Stimulated activated naive CD8-positive, alpha-beta T cell treated with anti-CD3 and anti-CD28 coated beads, Interleukin-15, Interleukin-2, amounts not matched to agents 100 U/mL and 50 U/mL, for 24 hours (primary cell): Measurements from ENCODE around the gene KICS2.
"Not testable (repeated sequence)": the region's sequence is repeated elsewhere in the genome, so short reads cannot be mapped to it uniquely, and the experiment has no call there.

Experiments
- ATAC-seq: fragments of 150-1000 bp; cut with Tn5 transposase; one replicate; pipeline ENCODE4 v1.10.0; 2021
- DNase-seq: peaks from one replicate; pipeline ENCODE4 v3.0.0; 2021

The KICS2 gene

DNA sequence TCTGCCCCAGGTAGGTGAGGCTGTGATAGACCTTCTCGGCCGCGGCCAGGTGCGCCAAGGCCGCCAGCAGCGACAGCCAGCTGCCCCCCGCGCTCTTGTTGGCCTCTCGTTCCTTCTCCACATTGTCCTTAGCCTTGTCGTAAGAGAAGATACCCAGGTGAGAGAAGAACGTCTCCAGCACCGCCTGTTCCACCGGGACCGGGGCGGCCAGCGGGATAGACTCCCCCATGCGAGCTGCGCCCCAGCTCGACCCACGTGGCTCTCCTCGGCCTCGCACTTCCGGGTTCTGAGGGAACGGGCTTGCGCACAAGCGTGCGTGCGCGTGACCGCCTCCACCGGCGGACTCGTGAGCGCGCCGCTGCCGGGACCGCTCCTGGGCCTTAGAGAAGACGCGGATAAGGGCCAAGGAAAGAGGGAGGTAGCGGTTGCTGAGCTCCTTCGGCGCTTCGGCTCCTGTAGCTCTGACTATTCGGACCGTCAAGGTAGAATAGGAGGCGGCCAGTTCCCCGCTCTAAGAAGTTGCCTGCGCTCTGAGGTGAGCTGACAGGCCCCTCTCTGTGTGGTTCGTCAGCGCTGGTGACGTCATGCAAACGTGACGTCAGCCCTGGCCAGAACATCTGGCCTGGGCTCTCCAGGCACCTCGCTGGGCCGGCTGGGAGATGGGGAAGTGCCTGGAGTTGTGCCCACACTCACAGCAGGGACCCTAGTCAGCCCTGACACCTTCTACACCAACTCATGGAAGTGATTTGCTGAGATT is at the start of gene KICS2:
KICS2 (minus strand) TSS at position 288 of the 757 bp plus-strand sequence; CDS start at position 229, 59 bp downstream.
- peak; percentile 92 for DNase-seq
- peak; percentile 96 for ATAC-seq

DNA sequence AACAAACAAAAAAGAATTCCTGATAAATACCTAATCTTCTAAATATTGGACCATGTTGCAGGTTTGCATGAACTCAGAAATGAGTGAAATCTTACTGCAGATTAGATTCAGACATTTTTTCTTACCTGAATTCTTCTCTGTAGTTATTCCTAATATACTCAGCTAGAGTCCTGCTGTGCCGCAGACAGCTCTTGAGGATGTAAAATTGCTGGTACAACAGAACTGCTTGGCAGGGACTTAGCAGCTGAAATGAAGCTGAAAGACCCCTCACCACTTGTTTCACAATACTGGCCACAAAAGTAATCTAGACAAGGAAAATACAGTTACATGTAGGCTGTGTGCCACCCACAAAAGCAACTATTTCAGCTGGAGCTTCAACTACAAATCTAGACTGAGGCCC is 48.3 kb upstream of the KICS2 start:
- DNase-seq, result no peak
- ATAC-seq, result no peak

DNA sequence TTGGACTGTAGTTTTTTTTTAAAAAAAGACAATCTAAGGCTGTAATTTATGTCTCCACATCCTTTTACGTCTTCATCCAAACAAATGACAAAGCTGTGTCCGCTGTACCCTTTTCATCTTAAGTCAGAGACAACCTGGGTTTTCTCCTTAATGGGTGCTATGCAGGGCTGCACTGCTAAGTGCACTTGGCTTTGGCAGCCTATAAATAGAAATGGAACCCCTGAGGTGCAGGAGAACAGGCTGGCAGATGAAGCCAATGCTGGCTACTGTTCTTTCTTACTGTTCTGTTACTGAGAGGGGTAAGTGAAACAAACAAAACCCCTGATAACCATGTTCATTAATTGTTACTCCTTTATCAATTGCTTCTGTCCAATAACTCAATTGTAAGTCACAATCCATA is 47.1 kb upstream of the KICS2 start:
- DNase-seq (no peak), ATAC-seq (no peak)

DNA sequence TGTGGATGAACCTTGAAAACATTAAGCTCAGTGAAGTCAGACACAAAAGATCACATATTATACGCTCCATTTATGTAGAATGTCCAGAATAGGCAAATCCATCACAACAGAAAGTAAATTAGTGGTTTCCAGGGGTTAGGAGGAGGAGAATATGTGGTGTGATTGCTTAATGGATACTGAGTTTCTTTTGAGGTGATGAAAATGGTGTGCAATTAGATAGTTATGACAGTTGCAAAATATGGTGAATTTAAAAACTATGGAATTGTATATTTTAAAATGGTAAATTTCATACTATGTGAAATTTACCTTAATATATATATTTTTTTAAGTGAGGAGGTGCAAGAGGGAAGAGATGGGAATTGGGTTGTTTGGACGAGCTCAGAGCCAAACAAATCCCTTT is 46.3 kb upstream of the KICS2 start:
- no peak for DNase-seq

DNA sequence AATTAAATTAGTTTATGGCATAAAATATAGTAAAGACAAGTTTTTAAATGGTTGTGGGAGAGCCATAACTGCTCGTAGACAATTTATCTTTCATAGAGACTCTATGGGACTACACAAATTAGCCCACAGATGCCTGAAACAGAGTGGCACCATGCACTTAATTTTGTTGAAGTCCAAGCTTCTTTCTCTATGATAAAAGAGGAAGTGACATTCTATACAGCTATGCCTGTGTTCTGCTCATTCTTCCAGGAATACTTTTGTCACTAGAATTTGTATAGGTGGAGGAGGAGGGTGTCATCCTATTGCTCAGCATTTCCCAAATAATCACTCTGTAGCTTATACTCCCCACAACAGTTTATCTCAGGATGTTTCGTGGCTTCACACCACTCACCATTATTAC is 43.7 kb upstream of the KICS2 start:
- no peak for ATAC-seq
- DNase-seq, result no peak

More for the DNA sequence above, 46.3 kb upstream of the KICS2 start:
- ATAC-seq, result no peak

DNA sequence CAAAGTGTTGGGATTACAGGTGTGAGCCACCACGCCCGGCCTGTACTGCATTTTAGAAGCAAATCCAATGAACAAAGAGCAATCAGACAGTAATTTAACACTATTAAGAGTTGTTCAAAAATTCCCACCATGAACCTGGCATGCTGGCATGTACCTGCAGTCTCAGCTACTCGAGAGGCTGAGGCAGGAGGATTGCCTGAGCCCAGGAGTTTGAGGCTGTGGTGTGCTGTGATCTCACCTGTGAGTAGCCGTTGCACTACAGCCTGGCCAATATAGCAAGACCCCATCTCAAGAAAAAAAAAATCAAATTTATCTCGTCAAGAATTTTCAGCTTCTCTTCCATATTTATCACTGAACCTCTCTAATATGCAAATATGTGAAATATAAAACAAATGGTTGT is 39.7 kb upstream of the KICS2 start:
- no peak for ATAC-seq

DNA sequence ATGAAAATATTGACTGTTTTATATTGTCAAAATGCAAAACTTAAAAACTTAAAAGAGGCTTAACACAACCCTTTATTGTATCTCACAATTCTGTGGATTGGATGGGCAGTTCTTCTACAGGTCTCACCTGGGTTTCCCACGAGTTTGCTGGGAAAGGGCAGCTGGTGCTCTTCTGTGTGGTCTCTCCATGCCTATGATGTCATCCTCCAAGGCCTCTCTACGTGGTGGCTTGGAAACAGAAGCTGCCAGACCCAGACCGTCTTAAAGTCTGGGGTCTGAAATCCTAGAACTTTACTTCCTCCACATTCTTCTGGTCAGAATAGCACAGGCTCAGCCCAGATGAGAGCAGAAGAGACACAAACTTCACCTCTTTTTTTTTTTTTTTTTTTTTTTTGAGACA is 36.5 kb upstream of the KICS2 start:
- ATAC-seq (no peak), DNase-seq (no peak)

More for the DNA sequence above, 39.7 kb upstream of the KICS2 start:
- DNase-seq, result no peak

DNA sequence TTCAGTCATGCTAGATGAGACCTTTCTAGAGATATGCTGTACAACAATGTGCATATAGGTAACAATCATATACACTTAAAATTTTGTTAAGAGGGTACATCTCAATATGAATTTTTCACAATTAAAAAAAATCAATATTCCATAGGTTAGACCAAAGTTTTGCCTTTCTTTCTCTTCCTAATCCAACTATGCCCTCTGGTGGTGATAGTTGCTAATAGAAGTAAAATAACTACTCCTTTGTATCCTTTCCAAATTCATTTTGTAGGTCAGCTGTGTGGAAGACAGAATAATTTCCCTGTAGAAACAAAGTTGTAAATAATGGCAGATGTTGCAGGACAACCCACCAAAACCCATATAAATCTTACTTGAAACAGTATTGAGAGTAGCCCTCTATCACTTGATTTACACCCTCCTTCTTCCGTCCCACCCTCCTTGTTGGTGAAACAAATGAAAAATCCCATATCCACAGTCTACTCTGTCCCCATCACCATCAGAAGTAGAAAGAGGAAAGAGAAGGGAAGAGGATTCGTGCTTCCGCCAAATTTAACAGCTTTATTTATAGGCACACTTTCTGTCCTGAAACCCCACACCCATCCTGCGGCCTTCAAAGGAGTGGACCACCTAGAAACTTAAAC is 34.2 kb upstream of the KICS2 start:
- DNase-seq (no peak), ATAC-seq (no peak)

DNA sequence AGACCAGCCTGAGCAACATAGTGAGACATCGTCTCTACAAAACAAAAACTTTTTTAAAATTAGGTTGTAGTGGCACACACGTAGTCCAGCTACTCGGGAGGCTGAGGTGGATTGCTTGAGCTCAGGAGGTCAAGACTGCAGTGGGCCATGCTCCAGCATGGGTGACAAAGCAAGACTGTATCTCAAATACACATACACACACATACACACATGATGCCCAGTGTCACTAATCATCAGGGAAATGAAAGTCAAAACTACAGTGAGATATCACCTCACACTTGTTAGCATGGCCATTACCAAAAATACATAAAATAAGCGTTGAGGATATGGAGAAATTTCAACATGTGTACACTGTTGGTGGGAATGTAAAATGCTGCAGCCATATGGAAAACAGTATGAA is 33.2 kb upstream of the KICS2 start:
- ATAC-seq (no peak), DNase-seq (no peak)

DNA sequence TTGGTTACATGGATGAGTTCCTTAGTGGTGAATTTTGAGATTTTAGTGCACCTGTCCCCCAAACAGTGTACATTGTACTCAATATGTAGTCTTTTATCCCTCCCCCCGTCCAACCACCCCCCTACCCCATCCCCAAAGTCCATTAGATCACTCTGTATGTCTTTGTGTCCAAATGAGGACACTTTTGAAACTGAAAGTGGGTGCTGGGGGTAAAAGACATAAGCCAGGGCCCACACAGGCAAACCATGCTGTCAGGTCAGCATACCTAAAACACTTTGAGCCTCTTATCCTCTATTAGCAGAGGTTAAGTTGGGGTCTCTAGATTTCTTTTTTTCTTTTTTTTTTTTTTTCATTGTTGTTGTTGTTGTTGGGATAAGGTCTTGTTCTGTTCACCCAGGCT is 31.3 kb upstream of the KICS2 start:
- no peak for ATAC-seq

DNA sequence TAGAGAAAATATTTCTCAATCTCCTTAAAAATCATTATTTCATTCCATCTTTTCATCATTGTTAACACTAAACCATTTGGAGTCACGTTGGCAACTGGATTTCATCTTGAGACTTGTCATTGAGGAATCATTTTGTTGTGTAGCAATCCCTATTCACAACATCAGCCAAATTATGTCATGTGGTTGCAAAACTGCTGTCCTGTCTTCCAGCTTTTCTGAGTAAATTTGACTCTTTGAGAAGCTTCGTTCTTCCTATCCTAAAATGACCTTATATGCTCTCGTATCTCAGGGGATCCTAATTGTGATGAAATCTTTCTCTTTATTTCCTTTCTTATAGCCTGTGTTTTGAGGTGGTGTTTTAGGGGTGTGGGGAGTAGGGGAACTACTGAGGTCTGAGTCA is 30.6 kb upstream of the KICS2 start:
- ATAC-seq, result no peak
- DNase-seq, result no peak

More for the DNA sequence above, 31.3 kb upstream of the KICS2 start:
- DNase-seq, result no peak

DNA sequence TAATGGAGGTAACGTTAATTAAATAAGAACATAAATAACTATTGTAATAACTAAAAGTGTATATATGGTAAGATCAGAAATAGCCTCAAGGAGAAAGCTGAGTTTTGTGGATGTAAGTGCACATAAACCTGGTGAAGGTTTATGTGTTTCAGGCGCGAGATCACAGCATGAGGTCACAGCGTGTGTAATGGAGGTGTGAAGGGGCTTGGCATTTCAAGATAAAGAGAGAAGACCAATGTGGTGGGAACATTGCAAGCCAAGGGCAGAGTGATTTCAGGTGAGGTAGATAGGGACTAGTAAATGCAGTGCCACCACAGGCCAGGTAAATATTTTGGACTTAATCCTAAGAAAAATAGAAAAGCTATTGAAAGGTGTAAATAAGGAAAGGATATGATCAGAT is 21.7 kb upstream of the KICS2 start:
- DNase-seq, result no peak

DNA sequence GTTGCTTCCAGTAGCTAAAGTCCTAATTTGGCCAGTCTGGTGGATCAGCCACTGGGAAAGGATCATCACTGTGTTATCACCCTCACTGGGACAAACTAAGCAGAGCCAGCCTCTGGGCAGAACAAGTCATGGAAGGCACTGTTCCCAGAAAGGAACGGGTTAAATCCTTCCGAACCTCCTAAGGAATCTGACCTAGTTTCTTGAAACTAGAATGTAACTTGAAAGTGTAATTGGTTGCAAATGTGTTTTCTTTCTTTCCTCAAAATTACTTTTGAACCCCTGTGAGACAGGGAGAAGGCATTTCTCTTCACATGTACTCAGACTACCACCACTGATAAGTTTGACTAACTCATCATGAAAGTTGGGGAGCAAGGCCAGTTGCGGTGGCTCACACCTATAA is 18.7 kb upstream of the KICS2 start:
- ATAC-seq (no peak), DNase-seq (no peak)

More for the DNA sequence above, 21.7 kb upstream of the KICS2 start:
- no peak for ATAC-seq

DNA sequence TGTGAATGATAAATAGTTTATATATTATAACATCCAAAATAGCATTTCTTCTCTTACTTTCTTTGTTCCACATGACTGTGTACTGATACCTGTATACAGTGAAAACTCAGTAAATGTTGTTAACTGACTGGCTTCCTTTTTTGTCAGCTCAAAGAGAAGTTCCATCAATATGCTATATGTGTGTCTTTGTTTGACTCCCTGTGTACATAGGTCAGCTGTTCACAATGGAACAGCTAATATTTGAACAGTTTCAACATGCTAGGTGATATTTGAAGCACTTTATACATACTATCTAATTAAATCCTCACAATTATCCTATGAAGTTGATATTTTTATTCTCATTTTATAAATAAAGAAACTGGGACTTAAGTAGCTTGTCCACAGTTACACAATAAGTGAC is 15.3 kb upstream of the KICS2 start:
- ATAC-seq, result no peak
- DNase-seq, result no peak

DNA sequence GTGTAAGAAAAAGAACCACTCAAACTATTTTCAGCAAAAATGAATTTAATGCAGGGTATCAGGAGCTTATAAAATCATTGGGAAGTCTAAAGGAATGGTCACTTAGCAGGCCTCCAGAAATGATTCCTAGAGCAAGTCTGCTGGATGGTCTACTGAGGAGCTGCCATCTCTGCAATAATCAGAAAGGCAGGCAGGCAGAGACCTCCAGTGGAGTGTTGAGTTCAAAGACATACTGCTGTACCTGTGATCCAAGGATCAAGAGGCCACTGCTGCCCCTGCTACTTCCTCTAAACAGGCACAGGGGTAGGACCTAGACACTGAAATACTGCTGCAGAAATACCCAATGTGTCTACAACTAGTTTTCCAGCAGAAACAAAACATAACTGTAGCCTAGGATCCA is 14.5 kb upstream of the KICS2 start:
- ATAC-seq (no peak), DNase-seq (no peak)

DNA sequence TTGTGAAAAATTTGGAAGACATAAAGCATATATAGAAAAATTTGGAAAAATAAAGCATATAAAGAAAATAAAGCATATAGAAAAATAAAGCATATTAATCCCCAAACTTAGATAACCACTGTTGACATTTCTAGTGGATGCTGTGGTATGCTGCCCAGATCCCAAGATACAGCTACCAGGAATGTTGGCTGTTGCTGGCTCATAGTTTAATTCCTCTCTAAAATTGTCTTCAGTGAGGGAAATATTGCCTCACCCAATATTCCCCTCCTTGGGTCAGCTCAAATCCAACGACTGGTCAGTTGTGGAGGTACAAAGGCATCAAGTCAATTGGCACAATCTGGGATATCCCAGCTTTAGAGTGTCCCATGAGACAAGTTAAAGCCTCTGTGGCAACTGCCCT is 10.1 kb upstream of the KICS2 start:
- ATAC-seq (no peak), DNase-seq (no peak)

DNA sequence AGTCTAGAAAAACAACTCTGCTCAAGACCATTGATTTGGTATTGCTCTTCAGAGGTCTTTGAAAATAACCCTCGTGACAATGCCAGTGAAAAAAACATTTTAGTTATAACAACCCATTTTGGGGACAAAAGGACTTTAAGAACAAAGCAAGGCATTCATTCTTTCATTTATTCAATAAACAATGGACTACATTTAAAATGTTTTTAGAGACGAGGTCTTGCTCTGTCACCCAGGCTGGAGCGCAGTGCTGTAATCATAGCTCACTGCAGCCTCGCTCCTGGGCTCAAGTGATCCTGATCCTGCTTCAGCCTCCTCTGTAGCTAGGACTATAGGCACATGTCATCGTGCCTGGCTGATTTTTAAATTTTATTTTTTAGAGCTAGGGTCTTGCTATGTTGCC is 7.7 kb upstream of the KICS2 start:
- ATAC-seq (no peak), DNase-seq (no peak)

DNA sequence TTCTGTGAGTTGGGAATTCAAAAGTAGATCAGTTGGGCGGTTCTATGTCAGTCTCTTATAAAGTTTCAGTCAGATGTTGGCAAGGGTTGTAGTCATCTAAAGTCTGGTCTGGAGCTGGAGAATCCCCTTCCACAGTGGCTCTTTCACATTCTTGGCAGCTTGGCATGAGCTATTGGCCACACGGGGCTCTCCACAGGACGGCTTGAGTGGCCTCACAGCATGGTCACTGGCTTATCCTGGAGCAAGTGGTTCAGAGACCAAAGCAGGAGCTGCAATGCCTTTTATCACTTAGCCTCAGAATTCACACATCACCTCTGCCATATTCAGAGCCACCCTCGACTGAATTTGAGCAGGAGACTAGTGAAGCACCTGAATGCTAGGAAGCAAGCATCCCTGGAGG is 7.1 kb upstream of the KICS2 start:
- ATAC-seq, result no peak

DNA sequence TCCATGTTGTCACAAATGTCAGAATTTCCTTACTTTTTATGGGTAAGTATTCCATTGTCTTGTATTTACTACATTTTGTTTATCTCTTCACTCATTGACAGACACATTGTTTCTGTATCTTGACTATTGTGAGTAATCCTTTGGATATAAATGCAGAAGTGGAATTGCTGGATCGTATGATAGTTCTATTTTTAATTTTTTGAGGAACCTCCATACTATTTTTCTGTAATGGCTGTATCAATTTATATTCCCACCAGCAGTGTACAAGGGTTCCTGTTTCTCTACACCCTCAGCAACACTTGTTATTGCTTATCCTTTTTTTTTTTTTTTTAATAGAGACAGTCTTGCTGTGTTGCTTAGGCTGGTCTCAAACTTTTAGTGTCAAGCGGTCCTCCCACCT is 3.5 kb upstream of the KICS2 start:
- no peak for ATAC-seq
- no peak for DNase-seq

More for the DNA sequence above, 7.1 kb upstream of the KICS2 start:
- DNase-seq, result no peak

DNA sequence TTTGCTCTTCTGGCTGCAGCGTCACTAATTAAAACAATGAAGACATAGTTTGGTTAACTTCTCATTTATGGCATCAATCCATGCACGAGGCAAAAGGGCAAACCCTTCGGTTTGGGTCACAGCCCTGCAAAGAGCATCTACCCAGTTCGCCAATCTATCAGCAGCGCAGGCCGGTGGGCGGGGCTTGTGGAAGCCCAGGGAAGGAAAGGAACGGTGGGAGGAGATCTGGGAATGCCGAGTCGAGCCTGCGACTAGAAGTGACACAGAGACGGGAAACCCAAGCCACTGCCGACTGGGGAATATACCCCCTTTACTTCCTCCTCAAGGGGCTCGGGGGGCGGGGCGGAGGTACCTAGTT is 466 bp downstream of the KICS2 start:
- DNase-seq, result peak; percentile 70
- ATAC-seq, result peak; percentile 42

DNA sequence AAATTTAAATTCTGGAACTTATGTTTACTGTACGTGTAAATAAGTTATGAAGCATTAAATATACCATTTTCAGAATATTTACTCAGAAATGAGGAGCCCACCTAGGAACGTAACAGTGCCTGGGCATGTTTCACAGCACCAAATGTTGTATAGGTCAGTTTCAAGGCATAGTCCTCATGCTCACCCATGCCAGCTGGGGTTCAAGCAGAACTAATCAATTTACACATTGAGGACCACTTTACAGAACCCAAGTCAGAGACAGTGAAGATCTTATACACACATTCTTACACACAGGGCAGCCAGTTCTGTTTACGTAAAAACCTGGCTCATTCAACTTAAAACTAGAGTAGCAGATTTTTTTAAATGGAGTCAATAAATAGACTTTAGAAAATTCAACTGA is 2.0 kb downstream of the KICS2 start:
- ATAC-seq (no peak), DNase-seq (no peak)

DNA sequence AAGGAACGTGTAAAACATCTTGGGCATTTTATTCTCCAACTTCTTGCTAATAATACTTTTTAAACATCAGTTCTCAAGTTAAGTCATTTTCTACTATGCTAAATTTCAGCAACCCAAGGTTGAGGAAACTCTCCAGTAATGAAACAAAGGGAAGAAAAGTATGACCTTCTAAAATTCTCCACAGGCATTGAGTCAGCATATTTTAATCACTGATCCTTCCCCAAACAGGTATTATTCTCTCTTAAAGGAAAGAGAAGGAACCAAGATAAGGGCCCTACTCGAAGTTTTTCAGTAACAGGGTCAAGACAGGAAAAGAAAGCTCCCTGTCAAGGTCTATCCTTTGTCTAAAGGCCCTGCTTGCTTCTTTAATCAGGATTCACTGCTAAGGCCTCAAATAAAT is 3.0 kb downstream of the KICS2 start:
- ATAC-seq, result no peak
- DNase-seq, result no peak

DNA sequence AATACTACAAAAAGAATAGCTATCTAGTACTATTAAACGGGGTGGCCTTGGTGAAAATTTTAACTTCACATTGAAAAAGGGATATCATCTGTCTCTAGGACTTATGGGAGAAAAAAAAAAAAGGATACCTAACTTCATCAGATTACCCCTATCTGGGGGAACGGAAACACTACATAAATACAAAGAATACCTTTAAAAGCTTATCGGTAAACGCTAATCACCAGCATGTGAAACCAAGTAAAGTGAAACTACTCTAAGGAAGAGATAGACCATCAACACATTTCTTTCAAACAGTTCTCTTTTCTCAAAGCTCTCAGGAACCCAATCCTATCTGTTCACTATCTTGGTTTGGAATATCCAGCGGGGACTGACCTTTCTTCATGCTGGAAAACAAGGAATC is 3.5 kb downstream of the KICS2 start:
- DNase-seq (no peak), ATAC-seq (no peak)

DNA sequence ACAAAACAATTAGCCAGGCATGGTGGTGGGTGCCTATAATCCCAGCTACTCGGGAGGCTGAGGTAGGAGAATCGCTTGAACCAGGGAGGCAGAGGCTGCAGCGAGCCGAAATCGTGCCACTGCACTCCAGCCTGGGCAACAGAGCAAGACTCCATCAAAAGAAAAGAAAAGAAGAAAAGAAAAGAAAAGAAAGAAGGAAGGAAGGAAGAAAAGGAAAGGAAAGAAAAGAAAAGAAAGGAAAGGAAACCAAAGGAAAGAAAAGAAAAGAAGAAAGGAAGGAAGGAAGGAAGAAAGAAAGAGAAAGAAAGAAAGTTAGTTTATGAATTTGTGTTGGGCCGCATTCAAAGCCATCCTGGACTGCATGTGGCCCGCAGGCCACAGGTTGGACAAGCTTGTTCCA is 4.5 kb downstream of the KICS2 start:
- DNase-seq, ATAC-seq: not testable (repeated sequence)
